Neural cell (in vitro differentiated cells): ENCODE measurements around the gene OLFML2B. TPM values are rescaled to one million over a fixed set of nuclear protein-coding genes. Genes with fewer than 3 reads are reported as not detected.

ENCODE experiments used
- H2AFZ ChIP-seq: fragments of 200-600, 300-800 bp; sonication (generic), shearing (Covaris generic); 2 replicates; pipeline ENCODE4 v1.6.0; 2014; ENCODE audit warnings: low read depth, mild to moderate bottlenecking, antibody characterized with exemption, low read length, moderate library complexity
- H3F3A ChIP-seq: fragments of 200-600 bp; shearing (Covaris generic); 2 replicates; pipeline ENCODE4 v1.6.1; 2016; ENCODE audit warnings: mild to moderate bottlenecking, moderate library complexity, mixed read lengths, antibody characterized with exemption, low read length; ENCODE audit not compliant: insufficient read depth, poor library complexity, severe bottlenecking
- H3K27ac ChIP-seq: fragments of 200-600, 300-800 bp; sonication (generic), shearing (Covaris generic); 2 replicates; pipeline ENCODE4 v1.5.1; 2014; ENCODE audit warnings: mild to moderate bottlenecking, low read length, moderate library complexity
- H3K27me3 ChIP-seq: fragments of 300-800, 200-600 bp; sonication (generic), shearing (Covaris generic); 2 replicates; pipeline ENCODE4 v1.6.0; 2014; ENCODE audit warnings: mild to moderate bottlenecking, low read depth, low read length, moderate library complexity; ENCODE audit not compliant: insufficient read depth
- H3K36me3 ChIP-seq: fragments of 300-800, 200-600 bp; sonication (generic), shearing (Covaris generic); 2 replicates; pipeline ENCODE4 v1.5.1; 2014; ENCODE audit warnings: mild to moderate bottlenecking, antibody characterized with exemption, low read length, moderate library complexity; ENCODE audit not compliant: insufficient read depth
- H3K4me2 ChIP-seq: fragments of 300-800, 200-600 bp; sonication (generic), shearing (Covaris generic); 2 replicates; pipeline ENCODE4 v1.6.0; 2014; ENCODE audit warnings: mild to moderate bottlenecking, low read length
- H3K4me3 ChIP-seq: fragments of 300-800, 200-600 bp; sonication (generic), shearing (Covaris generic); 2 replicates; pipeline ENCODE4 v1.5.1; 2014; ENCODE audit warnings: mild to moderate bottlenecking, low read length, moderate library complexity
- H3K79me2 ChIP-seq: fragments of 200-600 bp; shearing (Covaris generic); replicated peaks from 2 replicates; pipeline ENCODE4 v1.6.0; 2014; ENCODE audit warnings: mild to moderate bottlenecking, low read length, moderate library complexity; ENCODE audit not compliant: insufficient read depth
- H3K9ac ChIP-seq: fragments of 300-800, 200-600 bp; sonication (generic), shearing (Covaris generic); 2 replicates; pipeline ENCODE4 v1.6.1; 2016; ENCODE audit warnings: mild to moderate bottlenecking, low read length, mixed read lengths
- H3K9me2 ChIP-seq: fragments of 200-600 bp; shearing (Covaris generic); 2 replicates; pipeline ENCODE4 v1.6.1; 2016; ENCODE audit warnings: mild to moderate bottlenecking, low read length, mixed read lengths; ENCODE audit not compliant: insufficient read depth
- H3K9me3 ChIP-seq: fragments of 200-600, 300-800 bp; sonication (generic), shearing (Covaris generic); 2 replicates; pipeline ENCODE4 v1.6.1; 2016; ENCODE audit warnings: mild to moderate bottlenecking, mixed run types, low read length, moderate library complexity, mixed read lengths
- H4K20me1 ChIP-seq: fragments of 200-600 bp; shearing (Covaris generic); 2 replicates; pipeline ENCODE4 v1.6.1; 2016; ENCODE audit warnings: mild to moderate bottlenecking, mixed run types; ENCODE audit not compliant: insufficient read depth
- EP300 ChIP-seq: fragments of 450-650 bp; conservative IDR thresholded peaks from 2 replicates; pipeline ENCODE4 v1.6.1; 2014; ENCODE audit warnings: antibody characterized with exemption, mild to moderate bottlenecking, moderate library complexity; ENCODE audit not compliant: poor library complexity, severe bottlenecking
- EZH2 ChIP-seq: fragments of 200-600, 300-800 bp; shearing (Covaris generic), sonication (generic); IDR thresholded peaks from 2 replicates; pipeline ENCODE4 v1.6.1; 2014; ENCODE audit warnings: antibody characterized with exemption, low read length, borderline replicate concordance, mild to moderate bottlenecking; ENCODE audit not compliant: insufficient read depth, poor library complexity, severe bottlenecking
- MXI1 ChIP-seq: fragments of 450-650 bp; conservative IDR thresholded peaks from 2 replicates; pipeline ENCODE4 v1.6.1; 2014; ENCODE audit warnings: antibody characterized with exemption, mild to moderate bottlenecking; ENCODE audit not compliant: poor library complexity, severe bottlenecking
- POLR2AphosphoS5 ChIP-seq: IDR thresholded peaks from 2 replicates; pipeline ENCODE4 v1.6.1; 2012
- RAD21 ChIP-seq: fragments of 450-650 bp; conservative IDR thresholded peaks from 2 replicates; pipeline ENCODE4 v1.6.1; 2014; ENCODE audit warnings: antibody characterized with exemption, mild to moderate bottlenecking, moderate library complexity
- SMC3 ChIP-seq: fragments of 450-650 bp; conservative IDR thresholded peaks from 2 replicates; pipeline ENCODE4 v1.6.1; 2014; ENCODE audit warnings: antibody characterized with exemption, mild to moderate bottlenecking, moderate library complexity; ENCODE audit not compliant: poor library complexity
- TAF1 ChIP-seq: IDR thresholded peaks from 2 replicates; pipeline ENCODE4 v1.6.1; 2012; ENCODE audit warnings: low read depth
- polyA plus RNA-seq: library from polyadenylated mRNA; depleted of rRNA; stranded (reverse); fragments of >200 nt; gene quantifications from 2 replicates; pipeline ENCODE4 v1.2.3, GENCODE V29; 2014
- TF ChIP-seq, protein P1 (sequence below): fragments of 450-650 bp; IDR thresholded peaks from 2 replicates; pipeline ENCODE4 v1.5.1; 2014; ENCODE audit warnings: antibody characterized with exemption, mild to moderate bottlenecking, moderate library complexity; ENCODE audit not compliant: poor library complexity, severe bottlenecking
- TF ChIP-seq, protein P2 (sequence below): IDR thresholded peaks from 2 replicates; pipeline ENCODE4 v1.6.1; 2012; ENCODE audit warnings: borderline replicate concordance

OLFML2B gene
- polyA plus RNA-seq, 1 donor from 2014 or later, result 0.78 TPM

DNA sequence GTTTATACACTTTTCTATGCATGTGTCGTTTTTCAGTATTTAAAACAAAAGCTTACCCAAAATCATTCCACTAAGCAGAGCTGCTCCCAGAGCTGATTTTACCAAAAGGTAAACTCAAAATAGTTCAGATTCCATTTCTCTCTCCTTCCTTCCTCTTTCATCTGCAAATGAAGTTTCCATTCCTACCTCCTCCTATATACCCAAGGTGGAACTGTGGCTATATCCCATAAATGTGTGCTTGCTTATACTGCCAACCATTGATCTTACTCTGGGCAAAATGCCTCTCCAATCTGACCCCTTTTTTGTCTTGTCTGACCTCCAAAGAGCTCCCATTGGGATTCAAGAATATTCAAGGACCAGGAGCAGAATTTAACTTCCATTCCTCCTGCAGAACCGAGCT is 9.5 kb downstream of the OLFML2B start:
- TF ChIP-seq RAD21, result no peak
- no peak for TF ChIP-seq SMC3
- TF ChIP-seq POLR2AphosphoS5, result no peak
- TF ChIP-seq, protein P1, sequence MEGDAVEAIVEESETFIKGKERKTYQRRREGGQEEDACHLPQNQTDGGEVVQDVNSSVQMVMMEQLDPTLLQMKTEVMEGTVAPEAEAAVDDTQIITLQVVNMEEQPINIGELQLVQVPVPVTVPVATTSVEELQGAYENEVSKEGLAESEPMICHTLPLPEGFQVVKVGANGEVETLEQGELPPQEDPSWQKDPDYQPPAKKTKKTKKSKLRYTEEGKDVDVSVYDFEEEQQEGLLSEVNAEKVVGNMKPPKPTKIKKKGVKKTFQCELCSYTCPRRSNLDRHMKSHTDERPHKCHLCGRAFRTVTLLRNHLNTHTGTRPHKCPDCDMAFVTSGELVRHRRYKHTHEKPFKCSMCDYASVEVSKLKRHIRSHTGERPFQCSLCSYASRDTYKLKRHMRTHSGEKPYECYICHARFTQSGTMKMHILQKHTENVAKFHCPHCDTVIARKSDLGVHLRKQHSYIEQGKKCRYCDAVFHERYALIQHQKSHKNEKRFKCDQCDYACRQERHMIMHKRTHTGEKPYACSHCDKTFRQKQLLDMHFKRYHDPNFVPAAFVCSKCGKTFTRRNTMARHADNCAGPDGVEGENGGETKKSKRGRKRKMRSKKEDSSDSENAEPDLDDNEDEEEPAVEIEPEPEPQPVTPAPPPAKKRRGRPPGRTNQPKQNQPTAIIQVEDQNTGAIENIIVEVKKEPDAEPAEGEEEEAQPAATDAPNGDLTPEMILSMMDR, result no peak
- no peak for TF ChIP-seq TAF1
- no peak for TF ChIP-seq EZH2
- no peak for TF ChIP-seq MXI1
- TF ChIP-seq, protein P2, sequence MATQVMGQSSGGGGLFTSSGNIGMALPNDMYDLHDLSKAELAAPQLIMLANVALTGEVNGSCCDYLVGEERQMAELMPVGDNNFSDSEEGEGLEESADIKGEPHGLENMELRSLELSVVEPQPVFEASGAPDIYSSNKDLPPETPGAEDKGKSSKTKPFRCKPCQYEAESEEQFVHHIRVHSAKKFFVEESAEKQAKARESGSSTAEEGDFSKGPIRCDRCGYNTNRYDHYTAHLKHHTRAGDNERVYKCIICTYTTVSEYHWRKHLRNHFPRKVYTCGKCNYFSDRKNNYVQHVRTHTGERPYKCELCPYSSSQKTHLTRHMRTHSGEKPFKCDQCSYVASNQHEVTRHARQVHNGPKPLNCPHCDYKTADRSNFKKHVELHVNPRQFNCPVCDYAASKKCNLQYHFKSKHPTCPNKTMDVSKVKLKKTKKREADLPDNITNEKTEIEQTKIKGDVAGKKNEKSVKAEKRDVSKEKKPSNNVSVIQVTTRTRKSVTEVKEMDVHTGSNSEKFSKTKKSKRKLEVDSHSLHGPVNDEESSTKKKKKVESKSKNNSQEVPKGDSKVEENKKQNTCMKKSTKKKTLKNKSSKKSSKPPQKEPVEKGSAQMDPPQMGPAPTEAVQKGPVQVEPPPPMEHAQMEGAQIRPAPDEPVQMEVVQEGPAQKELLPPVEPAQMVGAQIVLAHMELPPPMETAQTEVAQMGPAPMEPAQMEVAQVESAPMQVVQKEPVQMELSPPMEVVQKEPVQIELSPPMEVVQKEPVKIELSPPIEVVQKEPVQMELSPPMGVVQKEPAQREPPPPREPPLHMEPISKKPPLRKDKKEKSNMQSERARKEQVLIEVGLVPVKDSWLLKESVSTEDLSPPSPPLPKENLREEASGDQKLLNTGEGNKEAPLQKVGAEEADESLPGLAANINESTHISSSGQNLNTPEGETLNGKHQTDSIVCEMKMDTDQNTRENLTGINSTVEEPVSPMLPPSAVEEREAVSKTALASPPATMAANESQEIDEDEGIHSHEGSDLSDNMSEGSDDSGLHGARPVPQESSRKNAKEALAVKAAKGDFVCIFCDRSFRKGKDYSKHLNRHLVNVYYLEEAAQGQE, result no peak
- TF ChIP-seq EP300, result no peak
- no peaks in the 10 kb centered on the region for H3K27me3 ChIP-seq
- no peak overlapping the region for H3K27ac ChIP-seq

DNA sequence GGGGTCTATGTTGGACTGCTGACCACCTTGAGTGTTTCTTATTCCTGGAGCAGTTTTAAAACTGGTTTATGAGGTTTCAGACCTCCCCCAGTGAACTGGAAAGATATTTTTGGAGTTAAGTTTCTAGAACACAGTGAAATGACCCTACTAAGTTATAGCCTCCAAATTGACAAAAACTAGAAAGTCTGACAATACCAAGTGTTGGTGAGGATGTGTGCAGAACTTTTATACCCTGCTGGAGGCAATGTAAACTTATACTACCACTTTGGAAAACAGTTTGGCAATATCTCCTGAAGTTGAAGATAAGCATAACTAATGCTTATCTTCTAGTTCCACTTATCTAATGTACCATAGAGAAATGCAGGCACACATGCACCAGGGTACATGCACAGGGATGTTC is 10.4 kb downstream of the OLFML2B start:
- Histone ChIP-seq H3K9ac (no peak overlapping the region), H3K9me3 (no peaks in the 10 kb centered on the region), H3K9me2 (no peaks in the 10 kb centered on the region), H3K4me2 (no peak overlapping the region), H4K20me1 (no peaks in the 10 kb centered on the region), H2AFZ (no peak overlapping the region), H3K79me2 (no peaks in the 10 kb centered on the region), H3F3A (no peaks in the 10 kb centered on the region), H3K4me3 (no peak overlapping the region), H3K27me3 (no peaks in the 10 kb centered on the region), H3K27ac (no peak overlapping the region), H3K36me3 (no peaks in the 10 kb centered on the region)
- TF ChIP-seq, protein P1, result no peak
- TF ChIP-seq EP300 (no peak), MXI1 (no peak), SMC3 (no peak), TAF1 (no peak), POLR2AphosphoS5 (no peak), EZH2 (no peak)
- TF ChIP-seq, protein P2, result no peak

More for the DNA sequence above, 9.5 kb downstream of the OLFML2B start:
- no peak overlapping the region for H2AFZ ChIP-seq
- H4K20me1 ChIP-seq, result no peaks in the 10 kb centered on the region
- no peak overlapping the region for H3K9ac ChIP-seq
- H3K4me2 ChIP-seq, result no peak overlapping the region
- H3F3A ChIP-seq, result no peaks in the 10 kb centered on the region
- no peaks in the 10 kb centered on the region for H3K79me2 ChIP-seq
- no peaks in the 10 kb centered on the region for H3K9me2 ChIP-seq
- H3K9me3 ChIP-seq, result no peaks in the 10 kb centered on the region
- no peak overlapping the region for H3K4me3 ChIP-seq
- no peaks in the 10 kb centered on the region for H3K36me3 ChIP-seq
